ENCODE results near the gene EPHA4.

GRCh38 chr2:221618007-221618406 is 45.9 kb upstream of the EPHA4 start:
- TF ChIP-seq CTCF (IDR thresholded peaks at IDR 0.05) (no peak), POLR2A (IDR thresholded peaks at IDR 0.05) (no peak), POLR2AphosphoS5 (IDR thresholded peaks at IDR 0.05; ENCODE audit: insufficient read depth in 1 of 2, low read depth in 1 of 2) (no peak)

All from vagina (tissue), 2 donors.